K562 (cell line): ENCODE data around the gene PRMT3. TPM values are rescaled to one million over a fixed set of nuclear protein-coding genes. Genes with fewer than 3 reads are reported as not detected.

ENCODE experiments used
- CREB3 ChIP-seq: fragments of 450-650 bp; conservative IDR thresholded peaks from 2 replicates; pipeline ENCODE4 v1.6.1; 2016; ENCODE audit warnings: missing genetic modification characterization, low read depth, mild to moderate bottlenecking, missing compliant biosample characterization, moderate library complexity
- DPF2 ChIP-seq: fragments of 450-650 bp; IDR thresholded peaks from 2 replicates; pipeline ENCODE4 v1.6.1; 2016
- FOS ChIP-seq: IDR thresholded peaks from 3 replicates; pipeline ENCODE4 v1.6.1; 2011; ENCODE audit not compliant: insufficient read length; ENCODE audit errors: extremely low read depth
- FOXM1 ChIP-seq, 2 experiments: fragments of 450-650 bp in 1 of 2; sonication (generic) in 1 of 2; formaldehyde crosslinking in 1 of 2; IDR thresholded peaks; 2 replicates each; pipeline versions ENCODE4 v1.6.1 to v1.9.0; 2017 to 2022; ENCODE audit warnings: low read depth in 2 of 2, mild to moderate bottlenecking in 2 of 2, missing genetic modification reagents in 1 of 2, moderate library complexity in 1 of 2
- KDM1A ChIP-seq, 2 experiments: fragments of 450-650 bp; IDR thresholded peaks; 2 replicates each; pipeline ENCODE4 v1.6.1; 2016; ENCODE audit warnings: mild to moderate bottlenecking in 2 of 2
- NCOA6 ChIP-seq: fragments of 450-650 bp; IDR thresholded peaks from 2 replicates; pipeline ENCODE4 v1.6.1; 2017; ENCODE audit warnings: mild to moderate bottlenecking
- POU5F1 ChIP-seq: fragments of 150-350 bp; IDR thresholded peaks from 2 replicates; pipeline ENCODE4 v1.6.1; 2014; ENCODE audit warnings: borderline replicate concordance, low read length, low read depth, mild to moderate bottlenecking; ENCODE audit not compliant: partially characterized antibody
- PREB ChIP-seq: sonication (generic); formaldehyde crosslinking; IDR thresholded peaks from 2 replicates; pipeline ENCODE4 v1.8.1; 2023; ENCODE audit warnings: mild to moderate bottlenecking, missing genetic modification reagents
- RBM14 ChIP-seq: fragments of 200-400 bp; formaldehyde crosslinking; IDR thresholded peaks from 2 replicates; pipeline ENCODE4 v1.6.1; 2018; ENCODE audit warnings: low read depth, mild to moderate bottlenecking, low read length, moderate library complexity, borderline replicate concordance; ENCODE audit not compliant: insufficient read depth
- RUNX1 ChIP-seq: sonication (generic); IDR thresholded peaks from 2 replicates; pipeline ENCODE4 v1.6.1; 2016; ENCODE audit warnings: antibody characterized with exemption, low read depth
- SP1 ChIP-seq: sonication (generic); formaldehyde crosslinking; IDR thresholded peaks from 2 replicates; pipeline ENCODE4 v1.8.1; 2022; ENCODE audit warnings: mild to moderate bottlenecking, missing genetic modification reagents
- SUPT5H ChIP-seq: fragments of 450-650 bp; IDR thresholded peaks from 2 replicates; pipeline ENCODE4 v1.6.1; 2016
- TCF7L2 ChIP-seq: fragments of 150-350 bp; IDR thresholded peaks from 2 replicates; pipeline ENCODE4 v1.6.1; 2016; ENCODE audit warnings: low read depth, mild to moderate bottlenecking, low read length, moderate library complexity
- XRCC3 ChIP-seq: fragments of 450-650 bp; IDR thresholded peaks from 2 replicates; pipeline ENCODE4 v1.6.1; 2017; ENCODE audit warnings: mild to moderate bottlenecking, moderate library complexity
- ZNF133 ChIP-seq: fragments of 250-450 bp; sonication (Bioruptor Pico); IDR thresholded peaks from 2 replicates; pipeline ENCODE4 v1.4.0; 2020; ENCODE audit warnings: mild to moderate bottlenecking
- ZNF583 ChIP-seq: fragments of 250-450 bp; sonication (Bioruptor Pico); IDR thresholded peaks from 2 replicates; pipeline ENCODE4 v1.4.0; 2020
- ZNF584 ChIP-seq: fragments of 200-800 bp; sonication (Bioruptor generic); IDR thresholded peaks from 2 replicates; pipeline ENCODE4 v1.6.1; 2016; ENCODE audit warnings: low read depth, mild to moderate bottlenecking, missing genetic modification characterization, missing compliant biosample characterization
- polyA plus RNA-seq, 8 experiments: library from polyadenylated mRNA; depleted of rRNA in 4 of 8; stranded (reverse) in 5 of 8; unstranded in 3 of 8; fragments of >200 nt; fragmentation: Nextera tagmentation in 2 of 8; fragmentation: Illumina TruSeq in 1 of 8; extraction: Ambion mirVana in 2 of 8; extraction: Trizol in 1 of 8; gene quantifications; 2 replicates each; pipeline versions ENCODE4 v1.2.1 to v1.2.3, GENCODE V29; 2011 to 2014; ENCODE audit warnings: inconsistent platforms in 1 of 8, missing spikeins in 1 of 8
- total RNA-seq, 7 experiments: library from RNA; depleted of rRNA in 6 of 7; stranded (reverse); fragments of >200 nt in 6 of 7; fragmentation: Illumina TruSeq in 2 of 7; extraction: Trizol in 2 of 7; gene quantifications; 2 replicates each; pipeline versions ENCODE4 v1.2.1 to v1.2.3, GENCODE V29; 2011 to 2021; ENCODE audit warnings: low replicate concordance in 1 of 7
- TF ChIP-seq, protein P1 (sequence below): sonication (generic); formaldehyde crosslinking; IDR thresholded peaks from 2 replicates; pipeline ENCODE4 v1.8.1; 2022; ENCODE audit warnings: missing genetic modification reagents
- TF ChIP-seq, protein P2 (sequence below), 2 experiments: fragments of 200-800 bp in 1 of 2; sonication (Bioruptor generic) in 1 of 2; sonication (generic) in 1 of 2; formaldehyde crosslinking in 1 of 2; IDR thresholded peaks in 1 of 2; conservative IDR thresholded peaks in 1 of 2; 2 replicates each; pipeline versions ENCODE4 v1.5.0 to v1.6.1; 2016 to 2020; ENCODE audit warnings: missing compliant biosample characterization in 1 of 2, missing genetic modification characterization in 1 of 2, missing genetic modification reagents in 1 of 2
- TF ChIP-seq, protein P3 (sequence below): sonication (generic); formaldehyde crosslinking; IDR thresholded peaks from 2 replicates; pipeline ENCODE4 v1.8.0; 2022; ENCODE audit warnings: mild to moderate bottlenecking, missing genetic modification reagents, borderline replicate concordance

Gene PRMT3
- total and polyA plus RNA-seq, 9 of the 15 experiments (the other 6 are each of a cell fraction or from before 2014, with no cell fraction given) = 24.0 to 62.1 (median 44.7) TPM

DNA sequence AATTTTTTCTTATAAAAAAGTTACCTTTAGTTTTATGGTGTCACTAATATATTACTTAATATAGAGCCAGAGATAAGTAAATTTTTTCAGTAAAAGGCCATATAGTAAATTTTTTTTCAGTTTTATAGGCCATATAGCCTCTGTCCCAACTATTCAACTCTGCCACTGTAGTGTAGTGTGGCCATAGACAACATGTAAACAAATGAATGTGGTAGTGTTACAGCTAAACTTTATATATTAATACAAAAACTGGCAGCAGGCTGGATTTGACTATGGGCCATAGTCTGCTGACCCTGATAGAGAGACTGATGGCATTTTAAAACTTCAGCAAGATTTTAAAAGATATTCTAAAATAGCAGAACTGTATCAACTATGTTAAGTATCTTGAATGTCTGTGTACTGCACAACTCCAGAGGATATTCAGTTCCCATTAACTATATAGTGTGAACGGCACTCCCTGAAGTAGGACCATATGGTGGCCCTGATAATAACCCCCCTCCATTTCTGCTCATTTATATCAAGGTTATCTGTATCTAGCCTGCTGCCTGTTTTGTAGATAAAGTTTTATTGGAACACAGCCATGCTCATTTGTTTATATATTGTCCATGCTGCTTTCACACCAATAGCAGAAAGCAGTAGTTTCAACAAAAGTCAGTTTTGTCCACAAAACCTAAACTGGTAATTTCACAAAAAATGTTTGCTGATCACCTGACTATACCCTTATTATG, 71.6 kb downstream of the PRMT3 start (continued):
- TF ChIP-seq ZNF133 (CRISPR knock-in tag) (no peak), CREB3 (tag) (no peak), SUPT5H (no peak), DPF2 (peak; percentile 99), ZNF583 (CRISPR knock-in tag) (no peak), XRCC3 (no peak), POU5F1 (no peak), PREB (no peak), FOS (no peak), ZNF584 (CRISPR knock-in tag) (0 out of 2 replicates have a peak, but pooled peaks have one; percentile 45), SP1 (no peak), RUNX1 (no peak), FOXM1 (IDR thresholded peaks at IDR 0.05; ENCODE audit: low read depth) (peak; percentile 97), FOXM1 (CRISPR knock-in tag; IDR thresholded peaks at IDR 0.05; ENCODE audit: low read depth) (no peak), RBM14 (no peak), KDM1A (IDR thresholded peaks at IDR 0.05) (peak; percentile 74 to 78), TCF7L2 (0 out of 2 replicates have a peak, but pooled peaks have one; percentile 39), NCOA6 (0 out of 2 replicates have a peak, but pooled peaks have one; percentile 24)
- TF ChIP-seq, protein P1, sequence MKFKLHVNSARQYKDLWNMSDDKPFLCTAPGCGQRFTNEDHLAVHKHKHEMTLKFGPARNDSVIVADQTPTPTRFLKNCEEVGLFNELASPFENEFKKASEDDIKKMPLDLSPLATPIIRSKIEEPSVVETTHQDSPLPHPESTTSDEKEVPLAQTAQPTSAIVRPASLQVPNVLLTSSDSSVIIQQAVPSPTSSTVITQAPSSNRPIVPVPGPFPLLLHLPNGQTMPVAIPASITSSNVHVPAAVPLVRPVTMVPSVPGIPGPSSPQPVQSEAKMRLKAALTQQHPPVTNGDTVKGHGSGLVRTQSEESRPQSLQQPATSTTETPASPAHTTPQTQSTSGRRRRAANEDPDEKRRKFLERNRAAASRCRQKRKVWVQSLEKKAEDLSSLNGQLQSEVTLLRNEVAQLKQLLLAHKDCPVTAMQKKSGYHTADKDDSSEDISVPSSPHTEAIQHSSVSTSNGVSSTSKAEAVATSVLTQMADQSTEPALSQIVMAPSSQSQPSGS (CRISPR knock-in tag) = no peak
- TF ChIP-seq, protein P2, sequence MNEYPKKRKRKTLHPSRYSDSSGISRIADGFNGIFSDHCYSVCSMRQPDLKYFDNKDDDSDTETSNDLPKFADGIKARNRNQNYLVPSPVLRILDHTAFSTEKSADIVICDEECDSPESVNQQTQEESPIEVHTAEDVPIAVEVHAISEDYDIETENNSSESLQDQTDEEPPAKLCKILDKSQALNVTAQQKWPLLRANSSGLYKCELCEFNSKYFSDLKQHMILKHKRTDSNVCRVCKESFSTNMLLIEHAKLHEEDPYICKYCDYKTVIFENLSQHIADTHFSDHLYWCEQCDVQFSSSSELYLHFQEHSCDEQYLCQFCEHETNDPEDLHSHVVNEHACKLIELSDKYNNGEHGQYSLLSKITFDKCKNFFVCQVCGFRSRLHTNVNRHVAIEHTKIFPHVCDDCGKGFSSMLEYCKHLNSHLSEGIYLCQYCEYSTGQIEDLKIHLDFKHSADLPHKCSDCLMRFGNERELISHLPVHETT (CRISPR knock-in tag; conservative IDR thresholded peaks at IDR 0.05 in 1 of 2, IDR thresholded peaks at IDR 0.05 in 1 of 2) = peak in 1 of 2 experiments; percentile 75; a peak in 2 of 4 replicates
- TF ChIP-seq, protein P3, sequence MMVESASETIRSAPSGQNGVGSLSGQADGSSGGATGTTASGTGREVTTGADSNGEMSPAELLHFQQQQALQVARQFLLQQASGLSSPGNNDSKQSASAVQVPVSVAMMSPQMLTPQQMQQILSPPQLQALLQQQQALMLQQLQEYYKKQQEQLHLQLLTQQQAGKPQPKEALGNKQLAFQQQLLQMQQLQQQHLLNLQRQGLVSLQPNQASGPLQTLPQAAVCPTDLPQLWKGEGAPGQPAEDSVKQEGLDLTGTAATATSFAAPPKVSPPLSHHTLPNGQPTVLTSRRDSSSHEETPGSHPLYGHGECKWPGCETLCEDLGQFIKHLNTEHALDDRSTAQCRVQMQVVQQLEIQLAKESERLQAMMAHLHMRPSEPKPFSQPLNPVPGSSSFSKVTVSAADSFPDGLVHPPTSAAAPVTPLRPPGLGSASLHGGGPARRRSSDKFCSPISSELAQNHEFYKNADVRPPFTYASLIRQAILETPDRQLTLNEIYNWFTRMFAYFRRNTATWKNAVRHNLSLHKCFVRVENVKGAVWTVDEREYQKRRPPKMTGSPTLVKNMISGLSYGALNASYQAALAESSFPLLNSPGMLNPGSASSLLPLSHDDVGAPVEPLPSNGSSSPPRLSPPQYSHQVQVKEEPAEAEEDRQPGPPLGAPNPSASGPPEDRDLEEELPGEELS (CRISPR knock-in tag) = no peak
